SH-SY5Y (cell line): ENCODE measurements around the gene USP17L21.
"Not testable (repeated sequence)": the region's sequence is repeated elsewhere in the genome, so short reads cannot be mapped to it uniquely, and the experiment has no call there.

Source experiments
- GATA2 ChIP-seq: IDR thresholded peaks from 2 replicates; pipeline ENCODE4 v1.6.1; 2011; ENCODE audit warnings: mild to moderate bottlenecking, low read depth, low read length
- GATA3 ChIP-seq: IDR thresholded peaks from 2 replicates; pipeline ENCODE4 v1.6.1; 2011; ENCODE audit warnings: low read depth, mild to moderate bottlenecking, low read length, moderate library complexity

The USP17L21 gene, protein sequence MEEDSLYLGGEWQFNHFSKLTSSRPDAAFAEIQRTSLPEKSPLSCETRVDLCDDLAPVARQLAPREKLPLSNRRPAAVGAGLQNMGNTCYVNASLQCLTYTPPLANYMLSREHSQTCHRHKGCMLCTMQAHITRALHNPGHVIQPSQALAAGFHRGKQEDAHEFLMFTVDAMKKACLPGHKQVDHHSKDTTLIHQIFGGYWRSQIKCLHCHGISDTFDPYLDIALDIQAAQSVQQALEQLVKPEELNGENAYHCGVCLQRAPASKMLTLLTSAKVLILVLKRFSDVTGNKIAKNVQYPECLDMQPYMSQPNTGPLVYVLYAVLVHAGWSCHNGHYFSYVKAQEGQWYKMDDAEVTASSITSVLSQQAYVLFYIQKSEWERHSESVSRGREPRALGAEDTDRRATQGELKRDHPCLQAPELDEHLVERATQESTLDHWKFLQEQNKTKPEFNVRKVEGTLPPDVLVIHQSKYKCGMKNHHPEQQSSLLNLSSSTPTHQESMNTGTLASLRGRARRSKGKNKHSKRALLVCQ

GRCh38 chr4:9262572-9262971 lies at the start of gene USP17L21:
USP17L21 (plus strand) TSS chr4:9262872; CDS start chr4:9262872, 0 bp downstream.
- TF ChIP-seq GATA2, GATA3: not testable (repeated sequence)

DNA sequence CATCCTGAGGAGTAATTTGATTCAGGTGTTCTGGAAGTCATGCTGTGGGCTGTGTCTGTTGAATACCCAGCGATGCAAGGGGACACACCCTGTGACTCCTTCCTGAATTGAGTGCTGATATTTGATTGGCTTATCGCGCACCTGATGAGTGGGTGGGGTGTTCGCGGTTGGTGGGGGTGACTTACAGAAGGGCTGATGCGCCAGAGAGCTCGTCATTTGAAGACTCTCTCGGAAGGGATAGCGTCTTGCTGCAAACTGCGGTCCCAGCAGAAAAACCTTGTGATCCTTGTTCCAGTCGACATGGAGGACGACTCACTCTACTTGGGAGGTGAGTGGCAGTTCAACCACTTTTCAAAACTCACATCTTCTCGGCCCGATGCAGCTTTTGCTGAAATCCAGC lies 47.6 kb upstream of the USP17L21 start, which contains the start of gene USP17L11:
Gene USP17L11, plus strand, starts transcription at position 301 of the 400 bp plus-strand sequence. Its CDS starts 0 bp downstream, at position 301.
- not testable (repeated sequence) for TF ChIP-seq GATA2, GATA3

- not testable (repeated sequence) for TF ChIP-seq GATA2, GATA3
Measured at GRCh38 chr4:9219852-9220251, 42.8 kb upstream of the USP17L21 start, which contains the start of gene USP17L12. USP17L12 (plus strand) TSS chr4:9220152; CDS start chr4:9220152, 0 bp downstream.

GRCh38 chr4:9224596-9224995 lies 38.1 kb upstream of the USP17L21 start, which contains the start of gene USP17L13:
USP17L13 (plus strand) TSS chr4:9224896; CDS start chr4:9224896, 0 bp downstream.
- not testable (repeated sequence) for TF ChIP-seq GATA2, GATA3

GRCh38 chr4:9234085-9234484 lies 28.6 kb upstream of the USP17L21 start, which contains the start of gene USP17L15:
USP17L15 (plus strand) TSS chr4:9234385; CDS start chr4:9234385, 0 bp downstream.
- not testable (repeated sequence) for TF ChIP-seq GATA2, GATA3

- TF ChIP-seq GATA3, GATA2: not testable (repeated sequence)
Measured at GRCh38 chr4:9243579-9243978, 19.1 kb upstream of the USP17L21 start, which contains the start of gene USP17L17. USP17L17 (plus strand) TSS chr4:9243879; CDS start chr4:9243879, 0 bp downstream.

DNA sequence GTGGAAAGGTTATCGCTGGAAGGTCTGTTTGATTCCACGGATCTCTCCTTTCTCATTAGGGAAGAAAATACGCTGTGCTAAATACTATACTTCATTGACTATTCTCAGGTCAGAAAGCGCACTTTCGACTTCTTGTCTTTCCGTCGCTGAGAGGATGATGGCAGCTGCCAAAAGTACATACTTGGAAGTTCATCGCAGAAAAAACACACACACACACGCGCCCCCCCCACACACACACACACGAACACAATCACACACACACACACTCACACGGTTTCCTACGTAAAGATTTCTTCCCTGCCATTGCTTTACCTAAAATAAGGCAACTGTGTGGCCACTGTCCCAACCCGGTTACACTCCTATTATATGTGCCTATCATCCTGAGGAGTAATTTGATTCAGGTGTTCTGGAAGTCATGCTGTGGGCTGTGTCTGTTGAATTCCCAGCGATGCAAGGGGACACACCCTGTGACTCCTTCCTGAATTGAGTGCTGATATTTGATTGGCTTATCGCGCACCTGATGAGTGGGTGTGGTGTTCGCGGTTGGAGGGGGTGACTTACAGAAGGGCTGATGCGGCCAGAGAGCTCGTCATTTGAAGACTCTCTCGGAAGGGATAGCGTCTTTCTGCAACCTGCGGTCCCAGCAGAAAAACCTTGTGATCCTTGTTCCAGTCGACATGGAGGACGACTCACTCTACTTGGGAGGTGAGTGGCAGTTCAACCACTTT lies 14.6 kb upstream of the USP17L21 start, which contains the start of gene USP17L18:
Gene USP17L18, plus strand, starts transcription at position 678 of the 728 bp plus-strand sequence. Its CDS starts 0 bp downstream, at position 678.
- not testable (repeated sequence) for TF ChIP-seq GATA2, GATA3

GRCh38 chr4:9253078-9253477 lies 9.6 kb upstream of the USP17L21 start, which contains the start of gene USP17L19:
USP17L19 (plus strand) TSS chr4:9253378; CDS start chr4:9253378, 0 bp downstream.
- TF ChIP-seq GATA3, GATA2: not testable (repeated sequence)

- not testable (repeated sequence) for TF ChIP-seq GATA3, GATA2
Measured at GRCh38 chr4:9257824-9258223, 4.8 kb upstream of the USP17L21 start, which contains the start of gene USP17L20. USP17L20 (plus strand) TSS chr4:9258124; CDS start chr4:9258124, 0 bp downstream.

DNA sequence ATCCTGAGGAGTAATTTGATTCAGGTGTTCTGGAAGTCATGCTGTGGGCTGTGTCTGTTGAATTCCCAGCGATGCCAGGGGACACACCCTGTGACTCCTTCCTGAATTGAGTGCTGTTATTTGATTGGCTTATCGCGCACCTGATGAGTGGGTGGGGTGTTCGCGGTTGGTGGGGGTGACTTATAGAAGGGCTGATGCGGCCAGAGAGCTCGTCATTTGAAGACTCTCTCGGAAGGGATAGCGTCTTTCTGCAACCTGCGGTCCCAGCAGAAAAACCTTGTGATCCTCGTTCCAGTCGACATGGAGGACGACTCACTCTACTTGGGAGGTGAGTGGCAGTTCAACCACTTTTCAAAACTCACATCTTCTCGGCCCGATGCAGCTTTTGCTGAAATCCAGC lies 4.6 kb downstream of the USP17L21 start, which contains the start of gene USP17L22:
Gene USP17L22, plus strand, starts transcription at position 301 of the 400 bp plus-strand sequence. Its CDS starts 0 bp downstream, at position 301.
- not testable (repeated sequence) for TF ChIP-seq GATA3, GATA2
